GM18502 (cell line): ENCODE data around the gene CDH16.
A peak's percentile ranks its signal among the peaks of the same experiment; 100 is the strongest.

Experiments
- ATAC-seq: cut with Tn5 transposase; IDR thresholded peaks from one replicate; pipeline ENCODE4 v1.9.1; 2021; ENCODE audit warnings: mild to moderate bottlenecking; ENCODE audit not compliant: unreplicated experiment, poor library complexity

The CDH16 gene

DNA sequence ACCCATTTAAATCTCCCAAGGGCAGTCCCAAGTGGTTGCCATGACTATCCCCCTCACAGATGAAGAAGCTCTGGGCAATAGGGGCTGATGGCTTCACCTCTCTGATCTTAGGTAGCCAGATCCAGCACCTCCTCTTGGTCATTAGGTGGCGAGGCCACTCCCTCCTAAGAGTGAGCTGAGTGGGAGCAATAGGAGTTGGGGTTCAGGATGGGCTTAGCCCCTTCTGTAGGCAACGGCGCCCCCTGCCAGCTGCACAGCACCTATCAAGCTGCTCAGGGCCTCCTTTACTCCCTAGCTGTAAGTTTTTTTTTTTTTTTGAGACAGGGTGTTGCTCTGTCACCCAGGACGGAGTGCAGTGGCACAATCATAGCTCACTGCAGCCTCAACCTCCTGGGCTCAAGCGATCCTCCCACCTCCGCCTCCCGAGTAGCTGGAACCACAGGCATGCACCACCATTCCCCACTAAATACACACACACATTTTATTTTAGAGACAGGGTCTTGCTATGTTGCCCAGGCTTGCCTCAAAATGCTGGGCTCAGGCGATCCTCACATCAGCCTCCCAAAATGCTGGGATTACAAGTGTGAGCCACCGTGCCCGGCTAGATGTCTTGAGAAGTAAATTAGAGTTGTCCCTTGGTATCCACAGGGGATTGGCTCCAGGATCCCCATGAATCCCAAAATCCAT, 10.2 kb upstream of the CDH16 start:
- ATAC-seq, result no peak

DNA sequence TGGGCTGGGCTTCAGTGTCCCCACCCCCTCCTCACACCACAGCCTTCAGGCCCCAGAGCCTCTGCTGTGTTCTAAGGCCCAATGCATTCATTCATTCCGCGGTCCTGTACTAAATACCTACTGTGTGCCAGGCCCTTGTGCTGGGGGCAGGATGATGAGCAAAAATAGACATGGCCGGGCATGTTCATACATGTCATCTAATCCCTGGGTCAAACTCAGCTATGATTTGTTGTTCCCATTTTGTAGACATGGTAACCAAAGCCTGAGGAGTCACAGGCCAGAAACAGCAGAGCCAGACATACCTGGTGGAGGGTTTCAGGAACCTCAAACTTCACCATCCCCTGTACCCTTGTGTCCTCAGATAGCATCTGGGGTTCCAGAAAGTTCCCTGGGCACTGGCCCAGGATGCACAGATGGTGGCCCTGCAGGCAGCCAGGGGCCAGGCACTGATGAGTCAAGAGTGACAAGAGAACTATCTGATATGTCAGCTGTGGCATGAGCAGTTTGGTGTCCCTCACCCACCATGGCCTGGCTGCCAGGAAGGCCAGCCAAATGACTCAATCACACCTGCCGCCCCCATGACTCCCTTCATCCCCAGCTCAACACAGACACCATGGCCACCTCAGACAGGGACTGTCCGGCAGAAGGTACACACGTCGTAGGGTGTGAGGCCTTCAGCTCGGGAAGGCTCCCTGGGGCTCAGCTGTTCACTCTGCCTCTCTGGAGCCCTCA, 9.4 kb upstream of the CDH16 start:
- ATAC-seq, result no peak

- ATAC-seq, result no peak
Observed at GRCh38 chr16:66926961-66927436, 8.3 kb upstream of the CDH16 start.

- no peak for ATAC-seq
Observed at GRCh38 chr16:66926171-66926947, 7.7 kb upstream of the CDH16 start.

DNA sequence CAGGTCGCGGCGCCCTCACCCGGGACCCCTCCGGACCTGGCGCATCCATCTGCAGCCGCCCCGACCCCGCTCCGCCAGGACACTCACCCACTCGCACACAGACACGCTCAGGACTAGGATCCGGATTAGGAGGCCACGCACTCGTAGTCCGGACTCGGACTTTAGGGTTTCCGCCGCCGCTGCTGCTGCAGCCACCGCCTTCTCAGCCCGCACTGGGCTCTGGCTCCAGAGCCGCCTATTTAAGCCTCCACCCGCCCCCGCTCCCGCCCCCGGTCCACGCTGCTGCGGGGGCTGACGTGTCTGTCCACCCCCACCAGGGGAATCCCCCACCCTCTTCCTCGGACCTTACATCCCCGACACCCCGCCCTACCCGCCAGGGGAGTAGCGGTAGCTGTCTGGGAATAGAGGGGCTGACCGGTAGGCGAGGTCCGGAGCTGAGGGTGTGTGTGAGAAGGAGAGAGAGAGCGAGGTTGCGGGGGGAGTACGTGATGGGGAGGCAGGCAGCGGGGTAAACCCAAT, 6.7 kb upstream of the CDH16 start, which contains the start of gene RRAD:
Gene RRAD (minus strand): TSS at position 214 of the 519 bp plus-strand sequence. CDS start 356 bp downstream, outside the sequence.
- peak; percentile 14 for ATAC-seq

- ATAC-seq, result peak; percentile 52
Observed at GRCh38 chr16:66924527-66925321, 6.0 kb upstream of the CDH16 start.

DNA sequence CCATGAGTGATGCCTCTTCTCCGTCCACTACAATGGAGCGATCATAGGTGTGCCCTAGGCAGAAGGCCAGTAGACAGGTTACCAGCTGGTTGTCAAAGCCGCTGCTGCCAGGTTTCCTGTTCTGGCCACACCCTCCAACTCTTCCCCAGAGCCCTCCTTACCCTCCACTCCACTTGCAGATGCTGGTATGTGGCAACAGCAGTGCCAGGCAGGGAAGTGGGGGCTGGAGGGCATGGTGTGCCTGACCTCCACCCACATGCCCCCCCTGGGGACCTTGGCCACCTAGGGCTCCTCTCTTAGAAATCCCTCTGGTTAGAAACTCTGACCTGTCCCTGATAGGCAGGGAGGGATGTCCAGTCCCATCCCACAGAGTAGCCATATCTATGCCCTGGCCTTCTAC, 5.2 kb upstream of the CDH16 start:
- ATAC-seq, result no peak

DNA sequence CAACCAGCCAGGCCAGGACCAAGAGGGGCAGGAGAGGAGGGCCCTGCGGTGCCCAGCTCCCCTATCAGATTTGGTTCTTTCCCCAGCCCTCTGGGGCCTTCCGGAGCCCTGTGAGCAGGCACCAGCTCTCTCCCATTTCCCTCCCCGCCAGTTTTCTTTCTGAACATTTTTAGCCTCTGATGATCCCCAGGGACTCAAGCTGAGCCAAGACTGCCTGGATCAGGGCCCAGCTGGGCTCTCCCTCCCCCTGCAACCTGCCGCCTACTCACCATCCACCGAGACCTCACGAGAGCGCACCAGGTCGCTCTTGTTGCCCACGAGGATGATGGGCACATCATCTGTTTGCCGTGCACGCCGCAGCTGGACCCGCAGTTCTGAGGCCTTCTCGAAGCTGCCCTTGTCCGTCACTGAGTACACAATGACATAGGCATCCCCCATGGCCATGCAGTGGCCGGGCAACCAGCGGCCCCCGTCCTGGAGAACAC, 4.6 kb upstream of the CDH16 start:
- ATAC-seq, result no peak

GRCh38 chr16:66921729-66922450, 3.2 kb upstream of the CDH16 start:
- ATAC-seq, result no peak

- no peak for ATAC-seq
Observed at GRCh38 chr16:66920924-66921680, 2.4 kb upstream of the CDH16 start.

DNA sequence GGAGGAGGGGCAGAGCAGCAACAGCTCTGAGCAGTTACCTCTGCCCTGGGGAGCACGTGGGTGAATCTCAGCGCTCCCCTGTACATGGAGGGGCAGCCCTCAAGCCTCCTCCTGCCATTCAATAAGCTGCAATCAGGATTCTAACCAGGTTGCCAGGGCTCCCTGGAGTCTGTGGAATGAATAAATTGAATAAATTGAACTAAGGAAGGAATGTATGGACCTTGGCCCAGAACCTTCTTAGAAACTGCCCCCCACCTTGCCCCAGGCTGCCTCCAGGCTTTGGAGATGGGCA, 1.6 kb upstream of the CDH16 start:
- ATAC-seq, result no peak

- ATAC-seq, result no peak
Observed at GRCh38 chr16:66919569-66920298, 1.0 kb upstream of the CDH16 start.

DNA sequence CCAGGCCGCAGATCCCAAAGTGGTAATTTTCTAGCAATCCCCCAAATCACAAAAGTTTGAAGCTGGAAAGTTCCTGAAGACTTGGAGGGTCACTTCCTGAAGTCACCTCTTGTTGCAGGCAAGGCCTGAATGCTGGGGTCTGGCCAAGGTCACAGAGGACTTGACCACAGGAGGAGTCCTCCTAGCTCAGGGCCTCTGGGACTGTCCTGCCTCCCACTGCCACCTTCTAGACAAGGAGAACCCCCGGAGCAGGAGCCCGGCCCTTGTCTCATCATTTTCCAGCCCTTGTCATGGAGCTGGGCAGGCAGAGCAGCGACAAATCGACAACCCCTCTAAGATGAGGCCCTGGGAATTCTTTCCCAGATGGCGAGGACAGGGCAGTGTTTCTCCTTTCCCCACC, 330 bp downstream of the CDH16 start:
- ATAC-seq, result no peak

GRCh38 chr16:66917741-66918140, 944 bp downstream of the CDH16 start:
- no peak for ATAC-seq

DNA sequence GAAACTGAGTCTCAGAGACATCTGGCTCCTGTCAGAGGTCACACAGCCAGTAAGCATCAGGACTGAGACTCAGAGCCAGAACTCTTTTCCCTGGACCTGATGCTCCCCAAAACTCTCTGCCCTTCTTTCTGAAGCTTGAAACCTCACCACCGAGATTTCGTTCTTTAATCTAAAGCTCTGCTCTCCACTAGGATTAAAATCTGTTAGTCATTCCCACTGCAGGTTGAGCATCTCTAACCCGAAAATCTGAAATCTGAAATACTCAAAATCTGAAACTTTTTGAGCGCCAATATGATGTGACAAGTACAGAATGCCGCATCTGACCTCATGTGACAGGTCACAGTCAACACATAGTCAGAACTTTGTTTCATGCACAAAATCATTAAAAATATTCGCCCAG, 2.2 kb downstream of the CDH16 start:
- no peak for ATAC-seq

DNA sequence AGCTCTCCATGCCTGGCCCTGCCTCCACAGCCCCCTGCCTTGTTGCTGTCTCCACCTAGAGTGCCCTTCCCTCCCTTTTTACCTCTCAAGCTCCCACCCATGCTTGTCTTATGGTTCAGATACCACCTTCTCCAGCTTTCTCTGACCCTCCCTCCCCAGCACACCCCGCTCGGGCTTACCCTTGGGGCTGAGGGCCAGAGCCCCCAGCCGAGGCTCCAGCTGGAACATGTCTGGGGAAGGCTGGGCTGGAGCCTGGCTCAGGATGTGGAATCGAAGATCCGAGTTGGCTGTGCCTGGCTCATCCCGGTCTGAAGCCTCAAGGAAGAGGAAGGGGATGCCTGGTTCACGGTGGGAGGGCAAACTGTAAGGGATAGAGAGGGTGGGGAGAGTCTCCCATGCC, 3.6 kb downstream of the CDH16 start:
- no peak for ATAC-seq

- no peak for ATAC-seq
Observed at GRCh38 chr16:66914541-66914940, 4.1 kb downstream of the CDH16 start.

DNA sequence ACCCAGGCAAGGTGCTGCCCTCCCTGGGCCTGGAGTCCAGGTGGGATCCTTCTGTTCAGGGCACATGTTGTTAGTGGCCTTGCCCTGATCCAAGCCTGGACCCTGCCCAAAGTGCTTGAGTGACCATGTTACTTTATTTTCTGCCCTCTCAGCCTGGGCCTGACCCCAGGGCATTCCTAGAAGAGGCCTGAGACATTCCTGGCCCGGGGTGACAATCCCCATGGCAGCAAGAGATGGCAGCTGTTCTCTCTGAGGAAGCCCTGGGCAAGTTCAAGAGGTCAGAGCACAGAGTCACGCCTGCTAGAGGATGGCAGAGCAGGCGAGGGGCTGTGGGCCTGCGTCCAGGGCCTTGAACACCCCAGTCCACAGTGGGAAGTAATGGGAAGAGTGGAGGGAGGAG, 5.0 kb downstream of the CDH16 start:
- no peak for ATAC-seq
